Skeletal muscle satellite cell (primary cell): Measurements from ENCODE around the gene CHAD.
A peak's percentile ranks its signal among the peaks of the same experiment; 100 is the strongest.
"Not testable (repeated sequence)": the region's sequence is repeated elsewhere in the genome, so short reads cannot be mapped to it uniquely, and the experiment has no call there.

ENCODE experiments used
- H3K27me3 ChIP-seq: 2 replicates; pipeline ENCODE4 v1.7.0; 2013; ENCODE audit warnings: low read length; ENCODE audit not compliant: control insufficient read depth, insufficient read depth
- H3K36me3 ChIP-seq: 2 replicates; pipeline ENCODE4 v1.7.0; 2013; ENCODE audit warnings: mild to moderate bottlenecking, control low read depth, low read length; ENCODE audit not compliant: insufficient read depth
- H3K4me1 ChIP-seq: 2 replicates; pipeline ENCODE4 v1.7.0; 2013; ENCODE audit warnings: low read length; ENCODE audit not compliant: control insufficient read depth, insufficient read depth
- H3K4me2 ChIP-seq: 2 replicates; pipeline ENCODE4 v1.7.0; 2013; ENCODE audit warnings: mild to moderate bottlenecking, low read length
- H3K4me3 ChIP-seq: 2 replicates; pipeline ENCODE4 v1.7.0; 2013; ENCODE audit warnings: low read length
- H3K9ac ChIP-seq: 2 replicates; pipeline ENCODE4 v1.7.0; 2013; ENCODE audit warnings: mild to moderate bottlenecking, low read depth, low read length, moderate library complexity
- H3K9me3 ChIP-seq: replicated peaks from 2 replicates; pipeline ENCODE4 v1.7.0; 2013; ENCODE audit warnings: mild to moderate bottlenecking, control low read depth, low read length

Gene CHAD

DNA sequence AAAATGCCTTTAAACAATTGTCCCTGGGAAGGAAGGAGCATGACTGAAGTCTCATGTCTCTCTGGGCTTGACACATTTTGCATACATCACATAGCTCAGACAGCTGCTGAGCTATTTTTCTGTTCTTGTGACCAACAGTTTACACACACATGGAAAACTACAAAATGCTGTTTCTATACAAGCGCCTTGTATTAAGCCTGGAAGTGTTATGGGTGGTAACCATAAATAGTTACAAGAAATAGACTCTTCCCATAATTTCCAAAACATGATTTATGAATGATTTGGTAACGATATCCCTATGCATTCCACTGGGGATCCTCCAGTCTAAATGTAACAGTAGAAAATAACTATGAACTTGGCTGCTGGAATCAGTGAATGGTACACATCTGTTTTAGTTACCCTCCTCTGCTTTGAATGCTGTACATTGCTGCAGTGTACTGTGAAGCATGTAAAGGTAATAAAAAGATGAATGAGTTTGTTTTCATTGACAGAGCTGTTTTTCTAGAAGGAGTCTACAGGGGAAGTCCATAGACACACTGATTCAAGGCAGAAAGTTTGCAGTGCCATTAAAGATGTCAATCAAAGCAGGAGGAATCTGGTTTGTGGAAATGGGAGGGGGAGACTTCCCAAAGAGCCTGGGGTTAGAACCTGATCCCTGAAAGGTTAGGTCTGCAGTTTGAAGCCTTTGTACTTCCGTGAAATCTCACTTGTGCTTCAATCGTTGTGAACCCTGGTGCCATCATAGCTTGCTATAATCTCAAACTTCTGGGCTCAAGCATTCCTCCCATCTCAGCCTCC lies 37.7 kb downstream of the CHAD start:
- Histone ChIP-seq H3K9ac (no peak overlapping the region), H3K36me3 (no peaks in the 10 kb centered on the region), H3K4me2 (no peak overlapping the region), H3K9me3 (no peaks in the 10 kb centered on the region), H3K4me1 (peaks cover 10% of the 10 kb centered on the region), H3K4me3 (no peak overlapping the region), H3K27me3 (no peaks in the 10 kb centered on the region)

DNA sequence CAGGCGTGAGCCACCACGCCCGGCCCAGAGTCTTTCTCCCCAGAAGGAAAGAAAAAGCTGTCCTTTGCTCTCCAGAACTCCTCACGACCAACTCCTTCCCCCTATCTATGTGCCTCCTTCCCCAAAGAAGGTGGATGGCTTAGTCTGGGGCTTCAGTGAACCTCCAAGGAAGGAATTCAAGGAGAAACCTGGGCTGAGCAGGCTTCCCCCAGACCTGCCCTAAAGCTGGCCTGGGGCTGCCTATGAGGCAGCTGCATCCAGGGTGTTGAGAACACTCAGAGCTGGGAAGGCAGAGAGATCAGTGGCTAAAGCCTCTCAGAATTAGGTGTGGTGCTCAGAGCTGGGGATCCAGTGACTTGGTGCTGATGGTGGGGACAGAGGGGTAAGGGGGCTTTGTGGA lies 38.9 kb downstream of the CHAD start:
- no peak overlapping the region for H3K9ac ChIP-seq
- no peaks in the 10 kb centered on the region for H3K27me3 ChIP-seq
- H3K4me2 ChIP-seq = no peak overlapping the region
- peaks cover 18% of the 10 kb centered on the region for H3K4me1 ChIP-seq
- H3K9me3 ChIP-seq = no peaks in the 10 kb centered on the region
- no peaks in the 10 kb centered on the region for H3K36me3 ChIP-seq
- H3K4me3 ChIP-seq = no peak overlapping the region

DNA sequence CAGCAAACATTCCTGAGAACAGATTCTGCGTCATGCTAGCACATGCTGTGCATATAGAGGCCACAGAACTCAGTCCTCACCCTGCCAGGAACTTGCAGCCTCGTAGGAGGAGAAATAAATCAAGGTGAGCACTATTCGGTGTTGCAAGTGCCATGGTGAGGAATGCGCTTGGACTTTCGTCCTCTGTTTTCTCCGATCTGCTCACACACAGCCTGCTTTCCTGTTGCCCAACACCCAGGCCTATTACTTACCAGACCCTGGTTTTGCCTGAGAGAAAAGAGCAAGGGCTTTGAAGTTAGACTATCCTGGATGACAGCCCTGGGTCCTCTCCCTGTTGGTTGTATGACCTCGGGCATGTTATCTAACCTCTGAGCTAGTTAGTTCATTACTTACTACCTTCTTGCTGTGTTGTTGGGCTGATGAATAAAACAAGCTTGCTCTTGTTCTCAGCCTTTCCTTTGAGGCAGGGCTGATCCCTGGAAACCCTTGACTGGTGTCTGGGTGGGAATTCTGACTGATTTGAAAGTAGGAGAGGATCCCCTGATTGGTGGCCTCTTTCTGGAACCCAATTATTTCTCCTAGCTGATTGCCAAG lies 39.8 kb downstream of the CHAD start:
- Histone ChIP-seq H3K36me3 (no peaks in the 10 kb centered on the region), H3K27me3 (no peaks in the 10 kb centered on the region), H3K4me3 (no peak overlapping the region), H3K9me3 (no peaks in the 10 kb centered on the region), H3K4me2 (no peak overlapping the region), H3K9ac (no peak overlapping the region), H3K4me1 (peaks cover 27% of the 10 kb centered on the region)

DNA sequence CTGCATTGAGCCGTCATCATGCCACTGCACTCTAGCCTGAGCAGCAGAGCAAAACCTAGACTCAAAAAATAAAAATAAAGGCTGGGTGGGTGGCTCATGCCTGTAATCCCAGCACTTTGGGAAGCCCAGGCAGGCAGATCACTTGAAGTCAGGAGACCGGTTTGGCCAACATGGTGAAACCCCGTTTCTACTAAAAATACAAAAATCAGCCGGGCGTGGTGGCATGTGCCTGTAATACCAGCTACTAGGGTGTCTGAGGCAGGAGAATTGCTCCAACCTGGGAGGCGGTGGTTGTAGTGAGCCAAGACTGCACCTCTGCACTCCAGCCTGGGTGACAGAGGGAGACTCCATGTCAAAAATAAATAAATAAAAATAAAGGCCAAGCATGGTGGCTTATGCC lies 40.6 kb downstream of the CHAD start:
- not testable (repeated sequence) for H3K9ac ChIP-seq, H3K27me3 ChIP-seq, H3K4me2 ChIP-seq, H3K36me3 ChIP-seq, H3K9me3 ChIP-seq, H3K4me3 ChIP-seq
- H3K4me1 ChIP-seq = peaks cover 33% of the 10 kb centered on the region

DNA sequence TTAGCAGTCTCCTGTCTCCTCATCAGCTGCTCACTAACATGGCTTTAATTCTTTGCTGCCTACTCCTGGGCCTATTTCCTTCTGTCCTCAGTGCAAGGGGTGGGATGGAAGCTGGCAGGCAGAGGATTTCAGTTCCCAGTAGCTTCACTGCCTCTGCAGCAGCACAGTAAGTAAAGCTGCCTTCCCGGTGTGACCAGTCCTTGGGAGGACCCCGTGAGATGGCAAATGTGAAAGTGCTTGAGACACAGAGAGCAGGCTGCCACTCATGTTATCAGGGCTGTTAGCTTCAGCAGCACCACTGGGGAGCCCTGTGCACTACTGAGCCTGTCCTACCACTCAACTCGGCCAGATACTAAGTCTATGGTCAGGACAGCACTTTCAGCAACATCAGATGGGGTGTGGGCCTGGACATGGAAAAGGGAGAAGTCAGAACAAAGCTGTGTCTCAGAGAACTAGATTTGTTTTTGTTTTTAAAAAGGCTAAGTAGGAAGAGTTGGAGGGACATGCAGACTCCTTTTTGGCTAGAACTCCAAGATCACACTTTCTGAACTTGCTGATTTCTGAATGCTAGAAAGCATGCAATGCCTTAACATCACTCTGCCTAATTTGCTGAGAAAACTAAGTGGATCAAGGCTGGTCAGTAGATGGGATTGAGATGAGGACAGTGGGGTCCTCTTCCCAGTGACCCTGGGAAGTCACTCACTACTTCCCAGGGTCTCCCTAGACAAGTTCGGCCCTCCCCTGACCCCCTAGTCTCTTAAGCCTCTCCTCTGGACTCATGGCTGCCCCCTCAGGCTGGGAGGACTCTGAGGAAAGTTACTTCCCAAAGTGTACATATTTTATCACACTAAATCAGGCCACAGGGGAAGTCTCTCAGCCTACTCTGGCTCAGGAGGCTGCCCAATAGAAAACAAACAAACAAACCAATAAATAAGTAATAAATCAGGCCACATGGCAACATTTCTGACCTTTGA lies 41.6 kb downstream of the CHAD start:
- Histone ChIP-seq H3K36me3 (no peaks in the 10 kb centered on the region), H3K9ac (peak overlapping the region; percentile 78), H3K27me3 (no peaks in the 10 kb centered on the region), H3K4me1 (peaks cover 33% of the 10 kb centered on the region), H3K4me2 (peak overlapping the region; percentile 87), H3K9me3 (no peaks in the 10 kb centered on the region), H3K4me3 (peak overlapping the region; percentile 68)

DNA sequence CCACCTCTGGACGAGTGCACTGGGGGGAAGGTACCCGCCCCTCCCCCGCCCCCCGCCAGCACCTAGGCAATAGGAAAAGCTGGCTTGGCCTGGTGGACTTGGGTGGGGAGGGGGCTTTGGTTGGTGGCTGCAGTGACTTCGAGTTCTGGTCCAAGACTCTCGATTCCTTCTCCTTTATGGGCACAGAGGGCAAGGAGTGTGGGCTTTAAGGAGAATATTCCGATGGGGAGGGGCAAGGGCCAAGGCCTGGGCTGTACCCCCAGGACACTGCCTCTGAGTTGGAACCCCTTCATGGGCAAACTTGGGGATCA lies 42.3 kb downstream of the CHAD start:
- H3K9me3 ChIP-seq = no peaks in the 10 kb centered on the region
- peak overlapping the region; percentile 68 for H3K4me3 ChIP-seq
- H3K36me3 ChIP-seq = no peaks in the 10 kb centered on the region
- H3K27me3 ChIP-seq = no peaks in the 10 kb centered on the region
- H3K4me1 ChIP-seq = peaks cover 37% of the 10 kb centered on the region
- peak overlapping the region; percentile 87 for H3K4me2 ChIP-seq
- H3K9ac ChIP-seq = peak overlapping the region; percentile 78

DNA sequence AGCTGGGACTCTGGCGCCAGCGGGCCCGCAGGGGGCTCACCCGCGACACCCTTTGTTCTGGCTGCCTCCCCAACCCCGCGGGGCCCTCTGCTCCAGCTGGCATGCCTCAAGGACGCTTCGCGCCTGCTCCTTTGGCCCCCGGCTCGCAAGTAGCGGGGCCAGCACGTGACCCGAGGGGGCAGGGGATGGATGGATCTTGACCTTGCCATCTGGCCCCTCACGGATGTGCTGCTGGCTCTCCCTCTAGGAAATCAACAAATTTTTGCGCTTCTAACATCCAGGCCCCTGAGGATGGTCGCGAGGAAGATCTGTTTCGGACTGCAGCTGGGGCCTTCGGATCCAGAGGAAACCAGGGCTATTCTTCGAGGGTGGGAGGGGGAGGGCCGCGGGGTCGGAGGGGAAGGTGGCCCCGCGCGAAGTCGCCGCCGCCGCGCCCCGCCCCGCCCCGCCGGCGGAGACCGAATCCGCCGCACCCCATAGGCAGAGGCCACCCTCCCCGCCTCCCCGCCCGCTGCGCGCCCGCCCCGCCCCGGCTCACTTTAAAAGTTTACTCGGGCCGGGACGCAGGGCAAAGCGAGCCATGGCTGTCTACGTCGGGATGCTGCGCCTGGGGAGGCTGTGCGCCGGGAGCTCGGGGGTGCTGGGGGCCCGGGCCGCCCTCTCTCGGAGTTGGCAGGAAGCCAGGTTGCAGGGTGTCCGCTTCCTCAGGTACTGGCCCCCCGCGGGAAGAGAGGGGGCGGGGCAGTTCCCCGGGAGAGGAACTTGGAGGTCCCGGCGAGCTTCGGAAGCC lies 42.8 kb downstream of the CHAD start, which contains the start of gene ACSF2:
Gene ACSF2, plus strand, starts transcription at position 537 of the 790 bp plus-strand sequence. Its CDS starts 44 bp downstream, at position 581.
- no peaks in the 10 kb centered on the region for H3K9me3 ChIP-seq
- peaks cover 42% of the 10 kb centered on the region for H3K4me1 ChIP-seq
- no peaks in the 10 kb centered on the region for H3K36me3 ChIP-seq
- H3K27me3 ChIP-seq = no peaks in the 10 kb centered on the region
- peak within 1 kb of the TSS; percentile 87 for H3K4me2 ChIP-seq
- H3K4me3 ChIP-seq = peak within 1 kb of the TSS; percentile 68
- peak within 1 kb of the TSS; percentile 78 for H3K9ac ChIP-seq

DNA sequence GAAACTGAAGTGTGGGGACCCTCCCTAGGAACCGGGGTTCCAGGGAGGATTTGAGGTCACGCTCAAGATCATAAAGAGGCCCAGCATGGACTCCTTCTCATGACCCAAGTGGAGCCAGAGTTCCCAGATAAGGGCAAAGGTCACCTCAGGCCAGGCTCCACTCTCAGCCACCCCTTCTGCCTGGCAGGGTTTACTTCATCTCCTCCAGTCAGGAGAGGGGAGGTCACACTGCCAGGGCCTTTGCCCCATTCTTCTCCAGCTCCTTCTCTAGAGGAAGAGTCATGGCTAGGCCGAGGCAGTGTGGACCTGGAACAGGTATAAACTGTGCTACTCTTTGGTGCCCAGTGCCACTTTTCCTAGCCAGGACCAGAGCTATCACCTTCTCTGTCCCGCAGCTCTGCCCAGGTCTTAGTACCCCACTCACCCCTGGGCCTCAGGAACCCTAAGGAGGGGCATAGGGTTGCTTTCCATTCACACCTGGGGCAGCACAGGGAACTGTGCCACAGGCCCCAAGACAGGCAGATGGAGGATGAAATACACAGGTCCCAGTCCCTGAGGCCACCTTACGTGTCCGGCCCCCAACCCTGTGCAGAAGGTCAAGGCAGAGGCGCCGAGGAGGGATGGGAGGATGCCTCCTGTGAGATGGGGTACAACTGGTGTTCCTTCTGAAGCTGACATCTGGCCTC lies 43.5 kb downstream of the CHAD start:
- Histone ChIP-seq H3K4me1 (peaks cover 49% of the 10 kb centered on the region), H3K9me3 (no peaks in the 10 kb centered on the region), H3K36me3 (no peaks in the 10 kb centered on the region), H3K27me3 (no peaks in the 10 kb centered on the region), H3K4me3 (peak overlapping the region; percentile 68), H3K4me2 (peak overlapping the region; percentile 87), H3K9ac (peak overlapping the region; percentile 78)

DNA sequence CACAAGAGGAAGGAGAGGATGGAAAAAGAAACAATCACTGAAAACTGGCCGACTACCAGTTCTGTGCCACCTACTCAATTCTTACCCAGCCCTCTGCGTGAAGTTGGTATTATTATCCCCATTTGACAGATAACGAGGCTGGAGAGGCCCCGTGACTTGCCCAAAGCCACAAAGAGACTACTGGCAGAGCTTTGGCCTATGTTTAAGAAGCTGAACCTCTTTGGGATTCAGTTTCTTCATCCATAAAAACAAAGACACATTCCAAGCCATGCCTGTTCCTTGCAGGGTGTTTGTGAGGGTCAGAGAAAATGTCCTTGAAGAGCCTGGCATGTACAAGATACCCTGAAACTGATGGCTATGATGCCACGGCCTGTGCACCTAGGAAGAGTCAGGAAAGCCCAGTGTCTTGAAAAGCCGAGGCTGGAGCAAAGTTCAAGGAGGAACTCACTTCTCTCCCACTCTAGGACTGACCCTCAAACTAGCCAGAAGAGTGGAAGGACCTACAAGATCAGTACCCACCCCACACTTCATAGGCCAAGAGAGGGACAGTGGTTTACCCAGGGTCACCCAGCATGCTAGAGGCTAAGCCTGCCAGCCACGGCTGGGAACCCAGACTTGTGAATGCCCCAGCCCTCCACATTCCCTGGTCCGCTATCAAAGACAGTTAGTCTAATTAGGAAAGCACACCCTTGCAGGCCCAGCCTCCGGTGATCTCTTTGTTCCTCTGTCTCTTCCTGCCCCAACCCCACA lies 44.3 kb downstream of the CHAD start:
- Histone ChIP-seq H3K36me3 (no peaks in the 10 kb centered on the region), H3K4me1 (peaks cover 50% of the 10 kb centered on the region), H3K4me2 (peak overlapping the region; percentile 48), H3K9ac (no peak overlapping the region), H3K4me3 (no peak overlapping the region), H3K9me3 (no peaks in the 10 kb centered on the region), H3K27me3 (no peaks in the 10 kb centered on the region)

DNA sequence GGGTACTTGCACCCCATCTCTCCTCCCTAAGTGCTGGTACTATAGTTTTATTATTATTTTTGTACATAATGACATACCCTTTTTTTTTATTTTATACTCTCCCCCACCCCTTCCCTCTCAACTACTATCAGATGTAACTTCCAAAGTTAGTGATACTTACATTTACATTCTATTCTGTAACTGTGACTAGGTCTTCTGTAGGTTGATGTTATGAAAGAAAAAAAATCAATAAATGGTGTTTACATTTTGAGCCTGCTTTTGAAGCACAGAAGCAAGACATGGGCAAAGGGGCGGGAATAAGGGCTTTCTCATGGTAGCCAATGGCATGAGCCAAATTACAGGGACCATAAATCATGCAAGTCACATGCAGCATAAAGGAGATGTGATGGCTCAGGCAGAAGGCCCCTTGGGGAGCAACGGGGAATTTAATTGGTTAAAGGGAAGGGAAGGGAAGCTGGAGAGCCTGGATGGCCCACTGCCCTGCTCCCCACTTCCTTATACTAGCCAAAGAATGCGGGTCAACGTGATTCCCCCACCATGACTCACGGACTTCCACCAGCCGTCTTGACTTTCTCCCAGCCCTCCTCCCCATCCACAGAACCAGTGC lies 45.0 kb downstream of the CHAD start:
- peaks cover 50% of the 10 kb centered on the region for H3K4me1 ChIP-seq
- peak overlapping the region; percentile 48 for H3K4me2 ChIP-seq

More for the DNA sequence above, 45.0 kb downstream of the CHAD start:
- Histone ChIP-seq H3K27me3 (no peaks in the 10 kb centered on the region), H3K36me3 (no peaks in the 10 kb centered on the region), H3K9ac (no peak overlapping the region), H3K4me3 (no peak overlapping the region), H3K9me3 (no peaks in the 10 kb centered on the region)
